Measurements from ENCODE around the gene FAM168A. TPM values are rescaled to one million over a fixed set of nuclear protein-coding genes. Genes with fewer than 3 reads are reported as not detected.

FAM168A gene
- total RNA-seq, 1 experiment from 2014 or later, result 62.8 TPM

- H3K4me3 ChIP-seq (ENCODE audit: low read depth in 2 of 2, low read length in 2 of 2), result no peak overlapping the region
- intact Hi-C loops (cut with micrococcal nuclease; ENCODE audit: unreplicated experiment) (no loop called here), in situ Hi-C loops (cut with HindIII; ENCODE audit: low pct_unique_long_range_greater_than_20kb, low sequenced_read_pairs) (no loop called here)
- TF ChIP-seq REST (IDR thresholded peaks at IDR 0.05; ENCODE audit: insufficient read depth in 1 of 2, low read depth in 2 of 2, low read length in 1 of 2), result no peak
- TF ChIP-seq CTCF (IDR thresholded peaks at IDR 0.05), result no peak; the same call in 1 of the 2 replicates
- TF ChIP-seq SIN3A (IDR thresholded peaks at IDR 0.05; ENCODE audit: borderline replicate concordance, insufficient read depth, low read depth, low read length), result no peak
- TF ChIP-seq POLR2AphosphoS5 (IDR thresholded peaks at IDR 0.05; ENCODE audit: low read depth, low read length), result no peak
- TF ChIP-seq TCF7L2 (IDR thresholded peaks at IDR 0.05; ENCODE audit: low read depth, low read length), result no peak
- no peaks in the 10 kb centered on the region for H3K9me3 ChIP-seq (ENCODE audit: control insufficient read depth, insufficient read depth, low read depth, low read length)
- no TSS peak for BruUV-seq (replicated peaks)
- H3K27me3 ChIP-seq (ENCODE audit: control insufficient read depth, insufficient read depth, low read length), result no peaks in the 10 kb centered on the region
- H3K4me1 ChIP-seq (ENCODE audit: control insufficient read depth, insufficient read depth, low read length), result no peaks in the 10 kb centered on the region
- DNase-seq (ENCODE audit: low read depth, low spot score), result no peak
- H3K27ac ChIP-seq (ENCODE audit: low read length), result no peak overlapping the region
- ChIA-PET CTCF (interaction anchor here (1.6 kb wide), 3 partner anchors 9 to 26 kb away, joined by 6 to 18 read pairs (median 8); no protein-coding TSS in a partner anchor), POLR2A (interaction anchor here (0.6 kb wide), 3 partner anchors 26 to 550 kb away, joined by 3 to 4 read pairs (median 3); no protein-coding TSS in a partner anchor)
- no peak for ATAC-seq
- H3K36me3 ChIP-seq (ENCODE audit: control insufficient read depth, insufficient read depth, low read length), result no peaks in the 10 kb centered on the region
Measured at GRCh38 chr11:73360743-73361369, 237.1 kb downstream of the FAM168A start.

DNA sequence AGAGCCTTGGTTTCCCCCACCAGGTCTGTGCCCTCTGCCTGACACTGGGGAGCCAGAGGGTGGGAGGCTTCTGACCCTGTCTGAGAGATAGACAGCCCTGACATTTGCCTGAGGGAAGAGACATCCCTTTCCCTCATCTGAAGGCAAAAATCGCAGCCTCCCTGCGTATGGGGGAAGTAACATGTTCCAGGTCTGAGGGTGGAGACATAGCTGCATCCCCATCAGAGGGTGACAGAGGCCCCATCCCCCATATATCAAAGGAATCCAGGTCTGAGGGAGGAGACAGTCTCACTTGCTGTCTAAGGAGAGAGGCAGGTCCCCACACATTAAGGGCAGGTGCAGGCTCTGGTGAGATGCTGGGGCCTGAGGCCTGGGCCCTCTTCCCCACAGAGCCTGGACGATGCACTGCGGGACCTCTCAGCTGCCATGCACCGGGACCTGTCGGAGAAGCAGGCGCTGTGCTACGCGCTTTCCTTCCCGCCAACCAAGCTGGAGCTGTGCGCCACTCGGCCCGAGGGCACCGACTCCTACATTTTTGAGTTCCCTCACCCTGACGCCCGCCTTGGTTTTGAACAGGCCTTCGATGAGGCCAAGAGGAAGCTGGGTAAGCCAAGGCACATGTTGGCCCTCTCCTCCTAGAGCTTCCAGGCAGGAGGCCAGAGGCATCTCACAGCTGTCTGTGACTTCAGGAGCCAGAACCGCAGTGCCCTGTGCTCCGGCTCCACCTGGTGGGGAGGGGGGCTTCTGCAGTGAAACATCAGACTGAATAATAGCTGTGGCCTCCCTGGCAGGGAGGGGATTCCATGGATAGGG lies 237.8 kb downstream of the FAM168A start:
- DNase-seq (ENCODE audit: low read depth, low spot score), result no peak
- Histone ChIP-seq H3K27me3 (ENCODE audit: control insufficient read depth, insufficient read depth, low read length) (no peaks in the 10 kb centered on the region), H3K9me3 (ENCODE audit: control insufficient read depth, insufficient read depth, low read depth, low read length) (no peaks in the 10 kb centered on the region), H3K36me3 (ENCODE audit: control insufficient read depth, insufficient read depth, low read length) (no peaks in the 10 kb centered on the region), H3K27ac (ENCODE audit: low read length) (no peak overlapping the region), H3K4me3 (ENCODE audit: low read depth in 2 of 2, low read length in 2 of 2) (no peak overlapping the region), H3K4me1 (ENCODE audit: control insufficient read depth, insufficient read depth, low read length) (no peaks in the 10 kb centered on the region)
- ChIA-PET CTCF (interaction anchor here (0.7 to 1.6 kb wide), 5 partner anchors 9 to 53 kb away, joined by 3 to 18 read pairs (median 6); no protein-coding TSS in a partner anchor), POLR2A (interaction anchor here (0.6 kb wide), 2 partner anchors 25 to 549 kb away, joined by 3 to 4 read pairs; no protein-coding TSS in a partner anchor)
- TF ChIP-seq SIN3A (IDR thresholded peaks at IDR 0.05; ENCODE audit: borderline replicate concordance, insufficient read depth, low read depth, low read length) (no peak), CTCF (IDR thresholded peaks at IDR 0.05) (peak; percentile 89; the same call in 1 of the 2 replicates), TCF7L2 (IDR thresholded peaks at IDR 0.05; ENCODE audit: low read depth, low read length) (no peak), REST (IDR thresholded peaks at IDR 0.05; ENCODE audit: insufficient read depth in 1 of 2, low read depth in 2 of 2, low read length in 1 of 2) (no peak)
- peak; percentile 69 for ATAC-seq
- intact Hi-C loops (cut with micrococcal nuclease; ENCODE audit: unreplicated experiment) (no loop called here), in situ Hi-C loops (cut with HindIII; ENCODE audit: low pct_unique_long_range_greater_than_20kb, low sequenced_read_pairs) (no loop called here)
- BruUV-seq (replicated peaks), result no TSS peak
